GM12892 (cell line): ENCODE data around the gene SMOC1.

Experiments
- POLR2A ChIP-seq: IDR thresholded peaks from 2 replicates; pipeline ENCODE4 v1.6.1; 2011; ENCODE audit warnings: low read depth, low read length, control low read depth
- POLR2AphosphoS5 ChIP-seq: IDR thresholded peaks from 2 replicates; pipeline ENCODE4 v1.6.1; 2011; ENCODE audit warnings: low read depth, low read length, control low read depth
- TAF1 ChIP-seq: IDR thresholded peaks from 2 replicates; pipeline ENCODE4 v1.6.1; 2011; ENCODE audit warnings: low read depth, mild to moderate bottlenecking, control low read depth, low read length, borderline replicate concordance

DNA sequence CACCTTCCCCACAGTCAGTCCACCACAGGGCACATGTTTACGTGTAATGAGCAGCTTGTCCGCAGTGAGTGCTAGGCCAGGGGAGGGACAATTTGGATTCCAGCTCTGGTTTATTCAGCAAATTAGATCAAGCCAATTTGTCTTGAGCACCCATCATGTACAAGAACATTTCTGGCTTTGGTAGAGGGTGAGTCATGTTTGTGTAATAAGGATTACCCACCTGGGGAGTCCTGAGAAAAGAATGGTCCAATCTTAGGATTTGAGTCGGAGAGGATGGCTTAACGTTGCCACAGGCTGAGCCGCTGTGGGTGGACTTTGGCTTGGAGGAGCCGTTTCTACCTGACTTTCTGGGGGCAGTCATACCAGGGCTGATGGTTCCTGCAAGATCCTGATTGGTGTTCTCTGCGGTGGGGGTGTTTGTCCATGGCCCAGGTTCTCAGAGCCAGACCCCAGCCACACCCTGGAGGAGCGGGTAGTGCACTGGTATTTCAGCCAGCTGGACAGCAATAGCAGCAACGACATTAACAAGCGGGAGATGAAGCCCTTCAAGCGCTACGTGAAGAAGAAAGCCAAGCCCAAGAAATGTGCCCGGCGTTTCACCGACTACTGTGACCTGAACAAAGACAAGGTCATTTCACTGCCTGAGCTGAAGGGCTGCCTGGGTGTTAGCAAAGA is 143.7 kb downstream of the SMOC1 start:
- TF ChIP-seq TAF1: no peak
- no peak for TF ChIP-seq POLR2A
- no peak for TF ChIP-seq POLR2AphosphoS5
